Neuron (in vitro differentiated cells): ENCODE results near the gene ADAMTS2.
"Not testable (repeated sequence)": the region's sequence is repeated elsewhere in the genome, so short reads cannot be mapped to it uniquely, and the experiment has no call there.

Experiments used
- H2AFZ ChIP-seq: one replicate; pipeline ENCODE4 v1.6.1; 2013; ENCODE audit warnings: low read depth, mild to moderate bottlenecking, inconsistent platforms, low read length, moderate library complexity
- H3K27me3 ChIP-seq: one replicate; pipeline ENCODE4 v1.6.1; 2013; ENCODE audit warnings: low read length; ENCODE audit not compliant: insufficient read depth
- H3K36me3 ChIP-seq: one replicate; pipeline ENCODE4 v1.6.1; 2013; ENCODE audit warnings: low read length; ENCODE audit not compliant: insufficient read depth
- H3K4me1 ChIP-seq: one replicate; pipeline ENCODE4 v1.6.1; 2013; ENCODE audit warnings: low read length; ENCODE audit not compliant: insufficient read depth
- H3K4me3 ChIP-seq: 2 replicates; pipeline ENCODE4 v1.5.1; 2013; ENCODE audit warnings: mild to moderate bottlenecking, low read length, moderate library complexity
- H3K9me3 ChIP-seq: one replicate; pipeline ENCODE4 v1.6.1; 2013; ENCODE audit warnings: low read length

Gene ADAMTS2

GRCh38 chr5:179284751-179285631, 60.3 kb downstream of the ADAMTS2 start:
- H3K27me3 ChIP-seq: no peaks in the 10 kb centered on the region
- H3K36me3 ChIP-seq: no peaks in the 10 kb centered on the region
- no peak overlapping the region for H2AFZ ChIP-seq
- H3K4me3 ChIP-seq: no peak overlapping the region
- no peaks in the 10 kb centered on the region for H3K4me1 ChIP-seq
- peaks cover 2% of the 10 kb centered on the region for H3K9me3 ChIP-seq

GRCh38 chr5:179283908-179284307, 61.4 kb downstream of the ADAMTS2 start:
- H2AFZ ChIP-seq: not testable (repeated sequence)

GRCh38 chr5:179281694-179282093, 63.6 kb downstream of the ADAMTS2 start:
- Histone ChIP-seq H2AFZ (no peak overlapping the region), H3K4me1 (no peaks in the 10 kb centered on the region), H3K27me3 (no peaks in the 10 kb centered on the region), H3K36me3 (no peaks in the 10 kb centered on the region), H3K4me3 (no peak overlapping the region), H3K9me3 (peaks cover 2% of the 10 kb centered on the region)

More at GRCh38 chr5:179283908-179284307, 61.4 kb downstream of the ADAMTS2 start:
- not testable (repeated sequence) for H3K9me3 ChIP-seq, H3K4me1 ChIP-seq, H3K27me3 ChIP-seq, H3K4me3 ChIP-seq, H3K36me3 ChIP-seq

GRCh38 chr5:179280095-179280490, 65.2 kb downstream of the ADAMTS2 start:
- peaks cover 2% of the 10 kb centered on the region for H3K9me3 ChIP-seq
- no peaks in the 10 kb centered on the region for H3K4me1 ChIP-seq
- H3K36me3 ChIP-seq: no peaks in the 10 kb centered on the region
- no peak overlapping the region for H3K4me3 ChIP-seq
- no peaks in the 10 kb centered on the region for H3K27me3 ChIP-seq
- no peak overlapping the region for H2AFZ ChIP-seq

- H3K9me3 ChIP-seq: peaks cover 6% of the 10 kb centered on the region
- no peak overlapping the region for H2AFZ ChIP-seq
- no peaks in the 10 kb centered on the region for H3K4me1 ChIP-seq
- no peaks in the 10 kb centered on the region for H3K36me3 ChIP-seq
- H3K27me3 ChIP-seq: no peaks in the 10 kb centered on the region
- no peak overlapping the region for H3K4me3 ChIP-seq
Measured at GRCh38 chr5:179279347-179280094, 65.7 kb downstream of the ADAMTS2 start.

GRCh38 chr5:179278546-179278945, 66.7 kb downstream of the ADAMTS2 start:
- Histone ChIP-seq H3K4me1 (no peaks in the 10 kb centered on the region), H3K27me3 (no peaks in the 10 kb centered on the region), H3K4me3 (no peak overlapping the region)

GRCh38 chr5:179278119-179278518, 67.1 kb downstream of the ADAMTS2 start:
- Histone ChIP-seq H3K27me3 (no peaks in the 10 kb centered on the region), H3K4me3 (no peak overlapping the region), H3K9me3 (peaks cover 6% of the 10 kb centered on the region), H3K36me3 (no peaks in the 10 kb centered on the region), H2AFZ (no peak overlapping the region), H3K4me1 (no peaks in the 10 kb centered on the region)

More at GRCh38 chr5:179278546-179278945, 66.7 kb downstream of the ADAMTS2 start:
- peaks cover 6% of the 10 kb centered on the region for H3K9me3 ChIP-seq
- no peaks in the 10 kb centered on the region for H3K36me3 ChIP-seq
- H2AFZ ChIP-seq: no peak overlapping the region

- no peak overlapping the region for H3K4me3 ChIP-seq
- H3K36me3 ChIP-seq: no peaks in the 10 kb centered on the region
- H3K9me3 ChIP-seq: peaks cover 4% of the 10 kb centered on the region
- no peak overlapping the region for H2AFZ ChIP-seq
- H3K27me3 ChIP-seq: no peaks in the 10 kb centered on the region
- H3K4me1 ChIP-seq: no peaks in the 10 kb centered on the region
Measured at GRCh38 chr5:179276838-179277395, 68.3 kb downstream of the ADAMTS2 start.

- no peak overlapping the region for H3K4me3 ChIP-seq
- no peak overlapping the region for H2AFZ ChIP-seq
- H3K36me3 ChIP-seq: no peaks in the 10 kb centered on the region
- H3K9me3 ChIP-seq: peaks cover 4% of the 10 kb centered on the region
- H3K27me3 ChIP-seq: no peaks in the 10 kb centered on the region
- no peaks in the 10 kb centered on the region for H3K4me1 ChIP-seq
Measured at GRCh38 chr5:179275941-179276837, 69.1 kb downstream of the ADAMTS2 start.

- no peaks in the 10 kb centered on the region for H3K27me3 ChIP-seq
- peaks cover 4% of the 10 kb centered on the region for H3K9me3 ChIP-seq
- no peak overlapping the region for H3K4me3 ChIP-seq
- no peak overlapping the region for H2AFZ ChIP-seq
- no peaks in the 10 kb centered on the region for H3K36me3 ChIP-seq
- no peaks in the 10 kb centered on the region for H3K4me1 ChIP-seq
Measured at GRCh38 chr5:179275381-179275878, 69.8 kb downstream of the ADAMTS2 start.

GRCh38 chr5:179274321-179275315, 70.6 kb downstream of the ADAMTS2 start:
- Histone ChIP-seq H3K36me3 (no peaks in the 10 kb centered on the region), H3K4me1 (no peaks in the 10 kb centered on the region), H3K9me3 (peaks cover 4% of the 10 kb centered on the region), H2AFZ (no peak overlapping the region), H3K27me3 (no peaks in the 10 kb centered on the region), H3K4me3 (no peak overlapping the region)
